ENCODE measurements around the gene DHRS7B.

Gene DHRS7B

DNA sequence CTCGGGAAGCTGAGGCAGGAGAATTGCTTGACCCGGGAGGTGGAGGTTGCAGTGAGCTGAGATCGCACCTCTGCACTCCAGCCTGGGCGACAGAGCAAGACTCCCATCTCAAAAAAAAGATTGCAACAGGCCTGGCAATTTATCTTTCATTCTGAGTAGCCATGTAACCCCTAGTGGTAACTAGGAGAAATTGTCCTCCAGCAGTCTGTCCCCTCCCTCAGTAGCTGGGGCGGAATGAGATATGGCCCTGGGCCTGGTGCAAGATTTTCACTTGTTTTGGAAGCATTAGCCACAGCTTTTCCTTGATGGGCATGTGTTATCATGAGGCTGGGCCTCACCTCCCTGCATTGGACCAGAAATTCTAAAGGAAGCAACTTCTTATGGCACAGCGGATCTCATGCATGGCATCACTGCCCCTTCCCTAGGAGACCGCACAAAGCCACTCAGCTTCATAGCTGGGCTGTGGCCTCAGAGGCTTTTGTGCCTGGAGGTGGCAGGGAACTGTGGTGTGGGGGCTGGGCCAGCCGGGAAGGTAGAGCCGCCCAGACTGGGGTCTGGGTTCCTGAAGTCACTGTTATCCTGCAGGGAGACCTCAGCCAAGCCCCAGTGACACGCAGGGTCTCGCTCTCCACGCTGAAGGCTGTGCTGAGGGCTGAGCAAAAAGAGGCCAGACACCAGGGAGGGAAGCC lies 113.1 kb downstream of the DHRS7B start:
- peak; percentile 78 for DNase-seq (ENCODE audit: low spot score)

DNA sequence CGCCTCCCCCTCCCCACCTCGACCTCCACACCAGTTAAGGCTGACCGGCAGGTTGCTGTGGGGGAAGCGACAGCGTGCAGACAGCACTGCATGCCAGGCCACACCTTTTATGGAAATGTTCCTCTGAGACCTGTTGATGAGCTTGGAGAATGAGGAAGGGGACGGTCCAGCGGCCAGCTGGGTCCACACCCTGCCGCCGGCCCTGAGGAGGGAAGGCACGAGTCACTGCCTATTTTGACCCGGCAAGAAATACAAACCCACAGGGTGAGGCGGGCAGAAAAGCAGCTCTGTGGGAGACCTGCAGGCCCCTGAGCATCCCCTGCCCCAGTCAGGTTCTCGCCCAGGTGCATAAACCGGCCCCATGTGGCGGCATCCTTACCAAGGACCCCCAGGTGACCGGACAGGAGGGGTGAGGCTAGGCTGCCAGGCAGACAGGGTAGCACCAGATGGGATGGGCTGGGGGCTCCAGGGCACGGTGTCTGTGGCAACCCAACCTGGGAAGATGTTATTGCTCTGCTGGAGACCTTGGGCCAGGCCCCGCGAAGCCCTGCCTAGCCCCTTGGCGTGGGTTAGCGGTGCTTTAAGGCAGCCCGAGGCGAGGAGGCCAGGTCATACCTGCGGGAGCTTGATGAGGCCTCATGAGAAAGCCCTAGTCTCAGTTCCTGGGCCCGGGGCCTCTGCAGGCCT lies 113.7 kb downstream of the DHRS7B start:
- no peak for DNase-seq (ENCODE audit: low spot score)
